DMS53 treated with DMSO at 0.1 percent for 48 hours (cell line): ENCODE measurements around the gene DKK2.
"Not testable (repeated sequence)": the region's sequence is repeated elsewhere in the genome, so short reads cannot be mapped to it uniquely, and the experiment has no call there.

ENCODE experiments used
- DNase-seq: peaks from one replicate; lab custom pipeline; 2025; ENCODE audit not compliant: unreplicated experiment; lab: John Stamatoyannopoulos, UW

The DKK2 gene

GRCh38 chr4:106914223-106914622 lies 121.9 kb downstream of the DKK2 start:
- DNase-seq: no peak

GRCh38 chr4:106909486-106910188 lies 126.5 kb downstream of the DKK2 start:
- no peak for DNase-seq

- not testable (repeated sequence) for DNase-seq
Observed at GRCh38 chr4:106908049-106908448, 128.1 kb downstream of the DKK2 start.

GRCh38 chr4:106907216-106907615 lies 128.9 kb downstream of the DKK2 start:
- DNase-seq: no peak

GRCh38 chr4:106906728-106907127 lies 129.4 kb downstream of the DKK2 start:
- no peak for DNase-seq

GRCh38 chr4:106898621-106899230 lies 137.4 kb downstream of the DKK2 start:
- peak; percentile 53 for DNase-seq

GRCh38 chr4:106893903-106894302 lies 142.2 kb downstream of the DKK2 start:
- DNase-seq: no peak

- DNase-seq: no peak
Observed at GRCh38 chr4:106893395-106893881, 142.7 kb downstream of the DKK2 start.

- DNase-seq: no peak
Observed at GRCh38 chr4:106892786-106893185, 143.3 kb downstream of the DKK2 start.

GRCh38 chr4:106875340-106875739 lies 160.8 kb downstream of the DKK2 start:
- no peak for DNase-seq
